Measurements from ENCODE around the gene MILR1.
"Not testable (repeated sequence)": the region's sequence is repeated elsewhere in the genome, so short reads cannot be mapped to it uniquely, and the experiment has no call there.

The MILR1 gene

GRCh38 chr17:64471440-64471839 is 22.5 kb downstream of the MILR1 start:
- no peak for DNase-seq (ENCODE audit: low spot score)

GRCh38 chr17:64472564-64472963 is 23.6 kb downstream of the MILR1 start:
- DNase-seq (ENCODE audit: low spot score) = no peak

- no peak for DNase-seq (ENCODE audit: low spot score)
Measured at GRCh38 chr17:64477849-64478248, 28.9 kb downstream of the MILR1 start.

- DNase-seq (ENCODE audit: low spot score) = no peak
Measured at GRCh38 chr17:64480951-64481350, 32.0 kb downstream of the MILR1 start.

GRCh38 chr17:64484380-64484779 is 35.5 kb downstream of the MILR1 start:
- DNase-seq (ENCODE audit: low spot score) = no peak

- no peak for DNase-seq (ENCODE audit: low spot score)
Measured at GRCh38 chr17:64488301-64488700, 39.4 kb downstream of the MILR1 start.

GRCh38 chr17:64491034-64491860 is 42.3 kb downstream of the MILR1 start:
- no peak for DNase-seq (ENCODE audit: low spot score)

- DNase-seq (ENCODE audit: low spot score) = no peak
Measured at GRCh38 chr17:64491994-64492393, 43.1 kb downstream of the MILR1 start.

GRCh38 chr17:64492481-64493109 is 43.7 kb downstream of the MILR1 start:
- DNase-seq (ENCODE audit: low spot score) = no peak

- no peak for DNase-seq (ENCODE audit: low spot score)
Measured at GRCh38 chr17:64494121-64494520, 45.2 kb downstream of the MILR1 start.

GRCh38 chr17:64495300-64495699 is 46.4 kb downstream of the MILR1 start:
- not testable (repeated sequence) for DNase-seq (ENCODE audit: low spot score)

GRCh38 chr17:64496348-64496785 is 47.5 kb downstream of the MILR1 start:
- no peak for DNase-seq (ENCODE audit: low spot score)

GRCh38 chr17:64496786-64497564 is 48.1 kb downstream of the MILR1 start, which contains the start of gene POLG2:
TSS of gene POLG2 (minus strand) at chr17:64497054. CDS start at chr17:64496968, 86 bp downstream.
- DNase-seq (ENCODE audit: low spot score) = peak; percentile 95

GRCh38 chr17:64497565-64498035 is 48.7 kb downstream of the MILR1 start:
- no peak for DNase-seq (ENCODE audit: low spot score)

GRCh38 chr17:64498308-64499203 is 49.6 kb downstream of the MILR1 start:
- no peak for DNase-seq (ENCODE audit: low spot score)

GRCh38 chr17:64499805-64500486 is 51.0 kb downstream of the MILR1 start:
- no peak for DNase-seq (ENCODE audit: low spot score)

GRCh38 chr17:64500487-64500859 is 51.6 kb downstream of the MILR1 start:
- no peak for DNase-seq (ENCODE audit: low spot score)

- no peak for DNase-seq (ENCODE audit: low spot score)
Measured at GRCh38 chr17:64500862-64501765, 52.2 kb downstream of the MILR1 start.

GRCh38 chr17:64502021-64502420 is 53.1 kb downstream of the MILR1 start:
- no peak for DNase-seq (ENCODE audit: low spot score)

- DNase-seq (ENCODE audit: low spot score) = no peak
Measured at GRCh38 chr17:64502809-64503208, 53.9 kb downstream of the MILR1 start.
